ENCODE data around the gene PPFIBP2.

- TF ChIP-seq, protein P1, sequence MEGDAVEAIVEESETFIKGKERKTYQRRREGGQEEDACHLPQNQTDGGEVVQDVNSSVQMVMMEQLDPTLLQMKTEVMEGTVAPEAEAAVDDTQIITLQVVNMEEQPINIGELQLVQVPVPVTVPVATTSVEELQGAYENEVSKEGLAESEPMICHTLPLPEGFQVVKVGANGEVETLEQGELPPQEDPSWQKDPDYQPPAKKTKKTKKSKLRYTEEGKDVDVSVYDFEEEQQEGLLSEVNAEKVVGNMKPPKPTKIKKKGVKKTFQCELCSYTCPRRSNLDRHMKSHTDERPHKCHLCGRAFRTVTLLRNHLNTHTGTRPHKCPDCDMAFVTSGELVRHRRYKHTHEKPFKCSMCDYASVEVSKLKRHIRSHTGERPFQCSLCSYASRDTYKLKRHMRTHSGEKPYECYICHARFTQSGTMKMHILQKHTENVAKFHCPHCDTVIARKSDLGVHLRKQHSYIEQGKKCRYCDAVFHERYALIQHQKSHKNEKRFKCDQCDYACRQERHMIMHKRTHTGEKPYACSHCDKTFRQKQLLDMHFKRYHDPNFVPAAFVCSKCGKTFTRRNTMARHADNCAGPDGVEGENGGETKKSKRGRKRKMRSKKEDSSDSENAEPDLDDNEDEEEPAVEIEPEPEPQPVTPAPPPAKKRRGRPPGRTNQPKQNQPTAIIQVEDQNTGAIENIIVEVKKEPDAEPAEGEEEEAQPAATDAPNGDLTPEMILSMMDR (IDR thresholded peaks at IDR 0.05): no peak
- no peak for TF ChIP-seq EP300 (IDR thresholded peaks at IDR 0.05)
These were observed 5.7 kb upstream of the PPFIBP2 start for GRCh38 chr11:7508087-7508486.

All from esophagus muscularis mucosa (tissue), 3 donors.